ENCODE results near the gene RILPL2.

GRCh38 chr12:123428591-123428990, 7.9 kb downstream of the RILPL2 start:
- TF ChIP-seq EZH2phosphoT487 (IDR thresholded peaks at IDR 0.05; ENCODE audit: borderline replicate concordance, low read depth, low read length) (no peak), CTCF (conservative IDR thresholded peaks at IDR 0.05; ENCODE audit: low read length) (no peak)
